ENCODE measurements around the gene ADAM33. TPM values are rescaled to one million over a fixed set of nuclear protein-coding genes. Genes with fewer than 3 reads are reported as not detected.

The ADAM33 gene
- polyA plus RNA-seq, 2 of the 4 experiments (the other 2 are of a cell fraction) = 0.08 to 0.14 TPM

DNA sequence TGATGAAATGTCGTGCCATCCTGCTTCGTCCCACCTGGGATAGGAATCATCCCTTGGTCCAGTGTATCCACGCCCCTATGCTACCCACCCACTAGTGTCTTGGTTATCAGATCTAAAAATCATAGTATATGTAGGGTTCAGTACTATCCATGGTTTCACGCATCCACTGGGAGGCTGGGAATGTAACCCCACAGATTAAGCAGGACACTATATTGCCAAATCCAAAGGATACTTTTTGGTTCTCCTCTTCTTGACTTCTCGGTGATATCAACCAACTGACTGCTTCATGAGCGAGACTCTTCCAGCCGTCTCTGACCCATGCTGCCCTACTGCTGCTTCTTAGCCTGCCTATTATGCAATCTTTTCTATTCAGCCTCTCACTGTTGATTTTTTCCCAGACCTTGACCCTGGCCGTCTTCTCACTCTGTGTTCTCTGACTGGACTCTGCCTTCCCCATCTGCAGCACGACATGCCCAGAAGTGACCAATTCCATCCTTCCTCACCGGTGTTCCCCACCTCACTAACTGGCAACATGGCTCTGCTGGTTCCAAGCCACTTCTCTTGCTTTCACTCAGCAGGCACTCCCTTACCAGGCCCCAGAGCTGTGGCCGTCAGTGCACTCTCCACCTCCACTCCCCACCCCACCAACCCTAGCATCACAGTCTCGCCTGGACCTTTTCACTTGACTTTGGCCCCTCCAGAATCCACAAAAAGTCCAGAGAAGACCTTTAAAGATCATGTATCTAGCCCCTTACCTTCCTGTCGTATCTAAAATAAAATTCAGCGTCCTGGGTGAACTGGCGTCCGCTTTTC lies 53.1 kb downstream of the ADAM33 start:
- FAIRE-seq = no peak
- TF ChIP-seq, protein P1, sequence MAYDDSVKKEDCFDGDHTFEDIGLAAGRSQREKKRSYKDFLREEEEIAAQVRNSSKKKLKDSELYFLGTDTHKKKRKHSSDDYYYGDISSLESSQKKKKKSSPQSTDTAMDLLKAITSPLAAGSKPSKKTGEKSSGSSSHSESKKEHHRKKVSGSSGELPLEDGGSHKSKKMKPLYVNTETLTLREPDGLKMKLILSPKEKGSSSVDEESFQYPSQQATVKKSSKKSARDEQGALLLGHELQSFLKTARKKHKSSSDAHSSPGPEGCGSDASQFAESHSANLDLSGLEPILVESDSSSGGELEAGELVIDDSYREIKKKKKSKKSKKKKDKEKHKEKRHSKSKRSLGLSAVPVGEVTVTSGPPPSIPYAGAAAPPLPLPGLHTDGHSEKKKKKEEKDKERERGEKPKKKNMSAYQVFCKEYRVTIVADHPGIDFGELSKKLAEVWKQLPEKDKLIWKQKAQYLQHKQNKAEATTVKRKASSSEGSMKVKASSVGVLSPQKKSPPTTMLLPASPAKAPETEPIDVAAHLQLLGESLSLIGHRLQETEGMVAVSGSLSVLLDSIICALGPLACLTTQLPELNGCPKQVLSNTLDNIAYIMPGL (CRISPR knock-in tag; IDR thresholded peaks at IDR 0.05; ENCODE audit: borderline replicate concordance) = no peak
- TF ChIP-seq CEBPB (IDR thresholded peaks at IDR 0.05) = peak; percentile 42 to 45; a peak in 2 of 4 replicates
- Histone ChIP-seq H3K4me1 (no peaks in the 10 kb centered on the region), H3K4me3 (no peak overlapping the region), H3K4me2 (no peak overlapping the region), H3K27ac (no peak overlapping the region), H3K9me3 (no peaks in the 10 kb centered on the region)
- no peak for DNase-seq (ENCODE audit: low read depth in 1 of 2, low spot score in 1 of 2)
- CTCF ChIA-PET = interaction anchor here (0.6 to 1.3 kb wide), 2 partner anchors 15 to 27 kb away, joined by 3 read pairs; no protein-coding TSS in a partner anchor
- 94% methylated on average over 16 of the region's 16 CpGs for WGBS (ENCODE audit: missing lambda C conversion rate)
- POLR2A ChIA-PET = no interaction called here
- no peak for ATAC-seq

DNA sequence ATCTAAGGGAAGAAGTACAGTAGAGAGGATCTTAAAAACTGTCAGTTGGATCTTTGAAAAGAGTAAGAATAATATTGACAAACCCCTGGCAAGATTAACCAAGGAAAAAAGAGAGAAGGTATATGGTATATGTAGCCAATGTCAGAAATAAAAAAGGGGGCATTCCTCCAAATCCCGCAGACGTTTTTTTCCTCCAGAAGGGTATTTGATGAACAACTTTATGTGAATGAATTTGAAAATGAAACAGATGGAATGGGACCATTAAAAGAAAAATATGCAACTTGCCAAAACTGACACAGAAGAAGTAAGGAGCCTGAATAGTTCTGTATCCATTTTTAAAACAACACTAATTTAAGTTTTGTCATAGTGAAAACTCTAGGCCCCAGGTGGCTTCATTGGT lies 54.3 kb downstream of the ADAM33 start:
- CTCF ChIA-PET = interaction anchor here (1.0 kb wide), 2 partner anchors 12 to 21 kb away, joined by 3 read pairs; no protein-coding TSS in a partner anchor
- no peak for TF ChIP-seq ZC3H11A (IDR thresholded peaks at IDR 0.05)
- TF ChIP-seq POLR2A (IDR thresholded peaks at IDR 0.05; ENCODE audit: low read length) = no peak
- TF ChIP-seq CBX8 (IDR thresholded peaks at IDR 0.05) = no peak
- TF ChIP-seq CHD2 (IDR thresholded peaks at IDR 0.05; ENCODE audit: low read length, partially characterized antibody) = no peak
- TF ChIP-seq, protein P2, sequence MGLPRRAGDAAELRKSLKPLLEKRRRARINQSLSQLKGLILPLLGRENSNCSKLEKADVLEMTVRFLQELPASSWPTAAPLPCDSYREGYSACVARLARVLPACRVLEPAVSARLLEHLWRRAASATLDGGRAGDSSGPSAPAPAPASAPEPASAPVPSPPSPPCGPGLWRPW (IDR thresholded peaks at IDR 0.05) = no peak
- no peak for TF ChIP-seq FOSB (CRISPR knock-in tag; IDR thresholded peaks at IDR 0.05)
- TF ChIP-seq EP300 (IDR thresholded peaks at IDR 0.05) = no peak
- no peak for TF ChIP-seq HOXB5 (CRISPR knock-in tag; IDR thresholded peaks at IDR 0.05)
- TF ChIP-seq JUN (IDR thresholded peaks at IDR 0.05) = no peak
- TF ChIP-seq KDM1A (IDR thresholded peaks at IDR 0.05; ENCODE audit: low read depth) = no peak
- TF ChIP-seq TP53 (CRISPR knock-in tag; IDR thresholded peaks at IDR 0.05) = no peak
- TF ChIP-seq POLR2AphosphoS2 (conservative IDR thresholded peaks at IDR 0.05; ENCODE audit: low read length) = no peak
- no peak for TF ChIP-seq MYC (IDR thresholded peaks at IDR 0.05; ENCODE audit: borderline replicate concordance, low read length)
- TF ChIP-seq, protein P3, sequence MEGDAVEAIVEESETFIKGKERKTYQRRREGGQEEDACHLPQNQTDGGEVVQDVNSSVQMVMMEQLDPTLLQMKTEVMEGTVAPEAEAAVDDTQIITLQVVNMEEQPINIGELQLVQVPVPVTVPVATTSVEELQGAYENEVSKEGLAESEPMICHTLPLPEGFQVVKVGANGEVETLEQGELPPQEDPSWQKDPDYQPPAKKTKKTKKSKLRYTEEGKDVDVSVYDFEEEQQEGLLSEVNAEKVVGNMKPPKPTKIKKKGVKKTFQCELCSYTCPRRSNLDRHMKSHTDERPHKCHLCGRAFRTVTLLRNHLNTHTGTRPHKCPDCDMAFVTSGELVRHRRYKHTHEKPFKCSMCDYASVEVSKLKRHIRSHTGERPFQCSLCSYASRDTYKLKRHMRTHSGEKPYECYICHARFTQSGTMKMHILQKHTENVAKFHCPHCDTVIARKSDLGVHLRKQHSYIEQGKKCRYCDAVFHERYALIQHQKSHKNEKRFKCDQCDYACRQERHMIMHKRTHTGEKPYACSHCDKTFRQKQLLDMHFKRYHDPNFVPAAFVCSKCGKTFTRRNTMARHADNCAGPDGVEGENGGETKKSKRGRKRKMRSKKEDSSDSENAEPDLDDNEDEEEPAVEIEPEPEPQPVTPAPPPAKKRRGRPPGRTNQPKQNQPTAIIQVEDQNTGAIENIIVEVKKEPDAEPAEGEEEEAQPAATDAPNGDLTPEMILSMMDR (IDR thresholded peaks at IDR 0.05) = no peak
- no peak for TF ChIP-seq NR3C1 (IDR thresholded peaks at IDR 0.05)
- no peak for TF ChIP-seq PHF8 (IDR thresholded peaks at IDR 0.05; ENCODE audit: borderline replicate concordance, low read depth)
- TF ChIP-seq ZFP36 (IDR thresholded peaks at IDR 0.05; ENCODE audit: borderline replicate concordance, partially characterized antibody) = no peak
- TF ChIP-seq, protein P4, sequence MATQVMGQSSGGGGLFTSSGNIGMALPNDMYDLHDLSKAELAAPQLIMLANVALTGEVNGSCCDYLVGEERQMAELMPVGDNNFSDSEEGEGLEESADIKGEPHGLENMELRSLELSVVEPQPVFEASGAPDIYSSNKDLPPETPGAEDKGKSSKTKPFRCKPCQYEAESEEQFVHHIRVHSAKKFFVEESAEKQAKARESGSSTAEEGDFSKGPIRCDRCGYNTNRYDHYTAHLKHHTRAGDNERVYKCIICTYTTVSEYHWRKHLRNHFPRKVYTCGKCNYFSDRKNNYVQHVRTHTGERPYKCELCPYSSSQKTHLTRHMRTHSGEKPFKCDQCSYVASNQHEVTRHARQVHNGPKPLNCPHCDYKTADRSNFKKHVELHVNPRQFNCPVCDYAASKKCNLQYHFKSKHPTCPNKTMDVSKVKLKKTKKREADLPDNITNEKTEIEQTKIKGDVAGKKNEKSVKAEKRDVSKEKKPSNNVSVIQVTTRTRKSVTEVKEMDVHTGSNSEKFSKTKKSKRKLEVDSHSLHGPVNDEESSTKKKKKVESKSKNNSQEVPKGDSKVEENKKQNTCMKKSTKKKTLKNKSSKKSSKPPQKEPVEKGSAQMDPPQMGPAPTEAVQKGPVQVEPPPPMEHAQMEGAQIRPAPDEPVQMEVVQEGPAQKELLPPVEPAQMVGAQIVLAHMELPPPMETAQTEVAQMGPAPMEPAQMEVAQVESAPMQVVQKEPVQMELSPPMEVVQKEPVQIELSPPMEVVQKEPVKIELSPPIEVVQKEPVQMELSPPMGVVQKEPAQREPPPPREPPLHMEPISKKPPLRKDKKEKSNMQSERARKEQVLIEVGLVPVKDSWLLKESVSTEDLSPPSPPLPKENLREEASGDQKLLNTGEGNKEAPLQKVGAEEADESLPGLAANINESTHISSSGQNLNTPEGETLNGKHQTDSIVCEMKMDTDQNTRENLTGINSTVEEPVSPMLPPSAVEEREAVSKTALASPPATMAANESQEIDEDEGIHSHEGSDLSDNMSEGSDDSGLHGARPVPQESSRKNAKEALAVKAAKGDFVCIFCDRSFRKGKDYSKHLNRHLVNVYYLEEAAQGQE (IDR thresholded peaks at IDR 0.05) = no peak
- Histone ChIP-seq H3K4me1 (no peaks in the 10 kb centered on the region), H3K27ac (no peak overlapping the region), H3K4me2 (no peak overlapping the region), H3K4me3 (no peak overlapping the region), H3K9me3 (no peaks in the 10 kb centered on the region)
- FAIRE-seq = peak; percentile 78
- DNase-seq (ENCODE audit: low read depth in 1 of 2, low spot score in 1 of 2) = no peak
- no peak for ATAC-seq
- 73% methylated on average over 2 of the region's 2 CpGs for WGBS (ENCODE audit: missing lambda C conversion rate)
- POLR2A ChIA-PET = no interaction called here

Measured in A549 (cell line).